HepG2 (cell line): ENCODE data around the gene PEPD. TPM values are rescaled to one million over a fixed set of nuclear protein-coding genes. Genes with fewer than 3 reads are reported as not detected.

Source experiments
- CTCF ChIP-seq: sonication (generic); formaldehyde crosslinking; IDR thresholded peaks from 2 replicates; pipeline ENCODE4 v1.5.0; 2020; ENCODE audit warnings: mild to moderate bottlenecking, missing genetic modification reagents, moderate library complexity
- FIP1L1 ChIP-seq: fragments of 200-400 bp; formaldehyde crosslinking; IDR thresholded peaks from 2 replicates; pipeline ENCODE4 v1.6.1; 2018; ENCODE audit warnings: low read depth, mild to moderate bottlenecking, low read length, moderate library complexity, borderline replicate concordance; ENCODE audit not compliant: insufficient read depth
- ISL2 ChIP-seq: sonication (generic); formaldehyde crosslinking; IDR thresholded peaks from 2 replicates; pipeline ENCODE4 v1.5.0; 2020; ENCODE audit warnings: missing genetic modification reagents
- KDM1A ChIP-seq: IDR thresholded peaks from 2 replicates; pipeline ENCODE4 v1.6.1; 2016; ENCODE audit warnings: missing compliant biosample characterization
- KLF11 ChIP-seq: IDR thresholded peaks from 2 replicates; pipeline ENCODE4 v1.6.1; 2016; ENCODE audit warnings: missing compliant biosample characterization
- MXI1 ChIP-seq: IDR thresholded peaks from 3 replicates; pipeline ENCODE4 v1.6.1; 2012; ENCODE audit warnings: low read depth, low read length, inconsistent platforms, borderline replicate concordance
- NFE2L2 ChIP-seq: fragments of 150-350 bp; IDR thresholded peaks from 2 replicates; pipeline ENCODE4 v1.6.1; 2014; ENCODE audit warnings: low read length
- RNF219 ChIP-seq: sonication (generic); formaldehyde crosslinking; IDR thresholded peaks from 2 replicates; pipeline ENCODE4 v1.5.0; 2020; ENCODE audit warnings: mild to moderate bottlenecking, missing genetic modification reagents
- SMARCE1 ChIP-seq: fragments of 450-650 bp; IDR thresholded peaks from 2 replicates; pipeline ENCODE4 v1.6.1; 2017; ENCODE audit warnings: borderline replicate concordance
- ZKSCAN5 ChIP-seq: sonication (generic); formaldehyde crosslinking; IDR thresholded peaks from 2 replicates; pipeline ENCODE4 v1.5.1; 2020; ENCODE audit warnings: mild to moderate bottlenecking, missing genetic modification reagents
- ZNF34 ChIP-seq: sonication (generic); formaldehyde crosslinking; IDR thresholded peaks from 2 replicates; pipeline ENCODE4 v1.4.0; 2020; ENCODE audit warnings: mild to moderate bottlenecking, missing genetic modification reagents, borderline replicate concordance
- ZNF563 ChIP-seq: sonication (generic); formaldehyde crosslinking; IDR thresholded peaks from 2 replicates; pipeline ENCODE4 v1.8.0; 2022; ENCODE audit warnings: mild to moderate bottlenecking, moderate library complexity, missing genetic modification reagents
- ZNF609 ChIP-seq: sonication (generic); formaldehyde crosslinking; IDR thresholded peaks from 2 replicates; pipeline ENCODE4 v1.4.0; 2020; ENCODE audit warnings: mild to moderate bottlenecking, missing genetic modification reagents, borderline replicate concordance
- ZNF782 ChIP-seq: sonication (generic); formaldehyde crosslinking; IDR thresholded peaks from 2 replicates; pipeline ENCODE4 v1.4.0; 2020; ENCODE audit warnings: missing genetic modification reagents, mild to moderate bottlenecking, borderline replicate concordance
- ZNF883 ChIP-seq: sonication (generic); formaldehyde crosslinking; IDR thresholded peaks from 2 replicates; pipeline ENCODE4 v1.5.1; 2020; ENCODE audit warnings: mild to moderate bottlenecking, missing genetic modification reagents; ENCODE audit errors: not compliant biosample characterization
- polyA plus RNA-seq, 8 experiments: library from polyadenylated mRNA; depleted of rRNA in 3 of 8; stranded (reverse) in 7 of 8; unstranded in 1 of 8; fragments of >200 nt; fragmentation: Illumina TruSeq in 4 of 8; extraction: Trizol in 4 of 8; gene quantifications; 2 replicates each; pipeline versions ENCODE4 v1.2.1 to v1.2.3, GENCODE V29; 2011 to 2016; ENCODE audit warnings: low read depth in 4 of 8, missing spikeins in 1 of 8, mixed read lengths in 1 of 8; ENCODE audit not compliant: insufficient read depth in 1 of 8
- total RNA-seq, 5 experiments: library from RNA; depleted of rRNA; stranded (reverse); fragments of >200 nt; fragmentation: Illumina TruSeq; extraction: Trizol; gene quantifications; 2 replicates each; pipeline ENCODE4 v1.2.3, GENCODE V29; 2016; ENCODE audit warnings: low read depth in 1 of 5
- TF ChIP-seq, protein P1 (sequence below): sonication (generic); formaldehyde crosslinking; IDR thresholded peaks from 2 replicates; pipeline ENCODE4 v1.9.0; 2022; ENCODE audit warnings: low read depth, missing genetic modification reagents

The PEPD gene
- total and polyA plus RNA-seq, 2 of the 13 experiments (the other 11 are each of a cell fraction or from before 2014, with no cell fraction given) = 60.7 to 75.1 TPM

GRCh38 chr19:33392341-33393285 is 129.0 kb downstream of the PEPD start (continued):
- TF ChIP-seq RNF219 (CRISPR knock-in tag) = peak; percentile 100
- TF ChIP-seq KLF11 (CRISPR knock-in tag) = peak; percentile 99
- TF ChIP-seq ZKSCAN5 (CRISPR knock-in tag) = peak; percentile 85
- TF ChIP-seq SMARCE1 = no peak
- TF ChIP-seq ISL2 (CRISPR knock-in tag) = peak; percentile 96
- TF ChIP-seq ZNF34 = peak; percentile 92; the same call in 1 of the 2 replicates
- TF ChIP-seq FIP1L1 = no peak
- peak; percentile 26; the same call in 1 of the 2 replicates for TF ChIP-seq KDM1A (CRISPR knock-in tag)
- TF ChIP-seq ZNF883 = peak; percentile 100
- TF ChIP-seq ZNF563 (CRISPR knock-in tag) = peak; percentile 100
- peak; percentile 67; the same call in 1 of the 3 replicates for TF ChIP-seq MXI1
- TF ChIP-seq CTCF (CRISPR knock-in tag) = peak; percentile 79
- peak; percentile 95 for TF ChIP-seq ZNF609 (CRISPR knock-in tag)
- TF ChIP-seq, protein P1, sequence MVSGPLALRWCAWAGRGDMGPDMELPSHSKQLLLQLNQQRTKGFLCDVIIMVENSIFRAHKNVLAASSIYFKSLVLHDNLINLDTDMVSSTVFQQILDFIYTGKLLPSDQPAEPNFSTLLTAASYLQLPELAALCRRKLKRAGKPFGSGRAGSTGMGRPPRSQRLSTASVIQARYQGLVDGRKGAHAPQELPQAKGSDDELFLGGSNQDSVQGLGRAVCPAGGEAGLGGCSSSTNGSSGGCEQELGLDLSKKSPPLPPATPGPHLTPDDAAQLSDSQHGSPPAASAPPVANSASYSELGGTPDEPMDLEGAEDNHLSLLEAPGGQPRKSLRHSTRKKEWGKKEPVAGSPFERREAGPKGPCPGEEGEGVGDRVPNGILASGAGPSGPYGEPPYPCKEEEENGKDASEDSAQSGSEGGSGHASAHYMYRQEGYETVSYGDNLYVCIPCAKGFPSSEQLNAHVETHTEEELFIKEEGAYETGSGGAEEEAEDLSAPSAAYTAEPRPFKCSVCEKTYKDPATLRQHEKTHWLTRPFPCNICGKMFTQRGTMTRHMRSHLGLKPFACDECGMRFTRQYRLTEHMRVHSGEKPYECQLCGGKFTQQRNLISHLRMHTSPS (CRISPR knock-in tag) = peak; percentile 99
- TF ChIP-seq NFE2L2 = no peak
- TF ChIP-seq ZNF782 = peak; percentile 99
